Measurements from ENCODE around the gene NRIP3. TPM values are rescaled to one million over a fixed set of nuclear protein-coding genes. Genes with fewer than 3 reads are reported as not detected.

Gene NRIP3
- total and polyA plus RNA-seq, 9 of the 15 experiments (the other 6 are each of a cell fraction or from before 2014, with no cell fraction given): 4.4 to 18.7 (median 11.6) TPM

DNA sequence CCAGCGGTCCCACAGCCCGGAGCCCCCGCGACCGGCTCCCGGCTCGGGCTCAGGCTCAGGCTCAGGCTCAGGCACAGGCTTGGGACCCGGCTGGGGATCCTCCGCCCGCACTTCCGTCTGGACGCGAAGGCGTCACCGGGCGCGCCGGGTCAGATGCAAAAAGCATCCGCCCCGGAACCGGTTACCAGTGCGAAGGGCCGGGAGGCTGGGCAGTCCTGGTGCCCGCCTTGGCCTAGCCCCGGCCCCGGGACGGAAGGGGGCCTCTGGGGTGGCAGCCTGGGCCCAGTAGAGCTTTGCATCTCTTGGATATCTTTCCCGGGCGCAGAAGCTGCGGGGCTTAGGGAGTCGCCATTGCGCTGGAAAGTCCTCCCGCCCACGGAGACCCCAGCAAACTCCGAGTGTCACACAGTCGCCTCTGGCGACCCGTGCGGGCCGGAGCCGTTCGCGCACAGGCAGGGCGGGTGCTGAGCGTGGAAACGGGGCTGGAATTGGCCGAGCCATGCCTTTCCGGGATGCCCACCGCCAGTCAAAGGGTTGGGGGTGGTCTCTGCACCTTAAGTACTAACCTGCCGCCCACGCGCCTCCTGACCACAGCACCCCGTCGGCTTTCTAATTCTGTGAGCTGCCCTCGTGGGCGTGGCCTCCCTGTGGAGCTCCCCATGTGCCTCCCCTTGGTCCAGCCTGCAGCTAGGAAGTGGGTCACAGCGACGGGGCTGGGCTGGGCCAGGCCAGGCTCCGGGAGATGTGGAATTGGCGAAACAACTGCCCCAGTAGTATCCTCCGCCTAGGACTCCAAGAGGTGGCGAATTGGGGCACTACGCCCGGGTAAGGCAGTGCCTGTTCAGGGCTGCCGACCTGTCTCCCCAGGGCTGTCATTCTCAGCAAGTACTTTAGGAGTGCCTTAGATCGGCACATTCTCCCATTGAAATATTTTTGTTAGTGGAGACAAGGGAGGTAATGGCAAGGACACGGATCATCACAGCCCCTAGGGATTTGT lies 39.2 kb downstream of the NRIP3 start, which contains the start of gene TMEM9B (continued):
- TF ChIP-seq, protein P1, sequence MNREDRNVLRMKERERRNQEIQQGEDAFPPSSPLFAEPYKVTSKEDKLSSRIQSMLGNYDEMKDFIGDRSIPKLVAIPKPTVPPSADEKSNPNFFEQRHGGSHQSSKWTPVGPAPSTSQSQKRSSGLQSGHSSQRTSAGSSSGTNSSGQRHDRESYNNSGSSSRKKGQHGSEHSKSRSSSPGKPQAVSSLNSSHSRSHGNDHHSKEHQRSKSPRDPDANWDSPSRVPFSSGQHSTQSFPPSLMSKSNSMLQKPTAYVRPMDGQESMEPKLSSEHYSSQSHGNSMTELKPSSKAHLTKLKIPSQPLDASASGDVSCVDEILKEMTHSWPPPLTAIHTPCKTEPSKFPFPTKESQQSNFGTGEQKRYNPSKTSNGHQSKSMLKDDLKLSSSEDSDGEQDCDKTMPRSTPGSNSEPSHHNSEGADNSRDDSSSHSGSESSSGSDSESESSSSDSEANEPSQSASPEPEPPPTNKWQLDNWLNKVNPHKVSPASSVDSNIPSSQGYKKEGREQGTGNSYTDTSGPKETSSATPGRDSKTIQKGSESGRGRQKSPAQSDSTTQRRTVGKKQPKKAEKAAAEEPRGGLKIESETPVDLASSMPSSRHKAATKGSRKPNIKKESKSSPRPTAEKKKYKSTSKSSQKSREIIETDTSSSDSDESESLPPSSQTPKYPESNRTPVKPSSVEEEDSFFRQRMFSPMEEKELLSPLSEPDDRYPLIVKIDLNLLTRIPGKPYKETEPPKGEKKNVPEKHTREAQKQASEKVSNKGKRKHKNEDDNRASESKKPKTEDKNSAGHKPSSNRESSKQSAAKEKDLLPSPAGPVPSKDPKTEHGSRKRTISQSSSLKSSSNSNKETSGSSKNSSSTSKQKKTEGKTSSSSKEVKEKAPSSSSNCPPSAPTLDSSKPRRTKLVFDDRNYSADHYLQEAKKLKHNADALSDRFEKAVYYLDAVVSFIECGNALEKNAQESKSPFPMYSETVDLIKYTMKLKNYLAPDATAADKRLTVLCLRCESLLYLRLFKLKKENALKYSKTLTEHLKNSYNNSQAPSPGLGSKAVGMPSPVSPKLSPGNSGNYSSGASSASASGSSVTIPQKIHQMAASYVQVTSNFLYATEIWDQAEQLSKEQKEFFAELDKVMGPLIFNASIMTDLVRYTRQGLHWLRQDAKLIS (CRISPR knock-in tag; IDR thresholded peaks at IDR 0.05): 0 out of 2 replicates have a peak, but pooled peaks have one; percentile 22
- TF ChIP-seq POLR2H (tag; IDR thresholded peaks at IDR 0.05; ENCODE audit: low read depth): peak; percentile 74
- TF ChIP-seq, protein P2, sequence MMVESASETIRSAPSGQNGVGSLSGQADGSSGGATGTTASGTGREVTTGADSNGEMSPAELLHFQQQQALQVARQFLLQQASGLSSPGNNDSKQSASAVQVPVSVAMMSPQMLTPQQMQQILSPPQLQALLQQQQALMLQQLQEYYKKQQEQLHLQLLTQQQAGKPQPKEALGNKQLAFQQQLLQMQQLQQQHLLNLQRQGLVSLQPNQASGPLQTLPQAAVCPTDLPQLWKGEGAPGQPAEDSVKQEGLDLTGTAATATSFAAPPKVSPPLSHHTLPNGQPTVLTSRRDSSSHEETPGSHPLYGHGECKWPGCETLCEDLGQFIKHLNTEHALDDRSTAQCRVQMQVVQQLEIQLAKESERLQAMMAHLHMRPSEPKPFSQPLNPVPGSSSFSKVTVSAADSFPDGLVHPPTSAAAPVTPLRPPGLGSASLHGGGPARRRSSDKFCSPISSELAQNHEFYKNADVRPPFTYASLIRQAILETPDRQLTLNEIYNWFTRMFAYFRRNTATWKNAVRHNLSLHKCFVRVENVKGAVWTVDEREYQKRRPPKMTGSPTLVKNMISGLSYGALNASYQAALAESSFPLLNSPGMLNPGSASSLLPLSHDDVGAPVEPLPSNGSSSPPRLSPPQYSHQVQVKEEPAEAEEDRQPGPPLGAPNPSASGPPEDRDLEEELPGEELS (CRISPR knock-in tag; IDR thresholded peaks at IDR 0.05; ENCODE audit: borderline replicate concordance): 0 out of 2 replicates have a peak, but pooled peaks have one; percentile 89
- TF ChIP-seq ZNF764 (CRISPR knock-in tag; IDR thresholded peaks at IDR 0.05; ENCODE audit: low read depth): no peak

Data from K562 (cell line).